Prostate gland (tissue), 2 donors: ENCODE measurements around the gene A1CF. TPM values are rescaled to one million over a fixed set of nuclear protein-coding genes. Genes with fewer than 3 reads are reported as not detected.
"Not testable (repeated sequence)": the region's sequence is repeated elsewhere in the genome, so short reads cannot be mapped to it uniquely, and the experiment has no call there.

Experiments used
- DNase-seq: peaks from one replicate; pipeline ENCODE4 v3.0.0-alpha.2; 2019; ENCODE audit warnings: low spot score
- H3K27ac ChIP-seq, 2 donors: fragments of 200-600 bp; sonication (generic); 2 replicates each; pipeline ENCODE4 v1.5.1; 2017 to 2019
- H3K27me3 ChIP-seq: fragments of 200-600 bp; sonication (generic); replicated peaks from 2 replicates; pipeline ENCODE4 v1.5.1; 2019; ENCODE audit not compliant: insufficient read depth
- H3K36me3 ChIP-seq, 2 donors: fragments of 200-600 bp; sonication (generic); 1 replicate in 1 of 2; 2 replicates in 1 of 2; pipeline versions ENCODE4 v1.5.1 to v1.8.1; 2017 to 2019
- H3K4me1 ChIP-seq: fragments of 200-600 bp; sonication (generic); replicated peaks from 2 replicates; pipeline ENCODE4 v1.5.1; 2019
- H3K4me3 ChIP-seq, 2 donors: fragments of 200-600 bp; sonication (generic); 2 replicates each; pipeline ENCODE4 v1.5.1; 2017 to 2019
- H3K9me3 ChIP-seq: fragments of 200-600 bp; sonication (generic); 2 replicates; pipeline ENCODE4 v1.5.1; 2017
- POLR2A ChIP-seq: fragments of 450-650 bp; IDR thresholded peaks from one replicate; pipeline ENCODE4 v1.6.1; 2016; ENCODE audit warnings: antibody characterized with exemption, mild to moderate bottlenecking
- POLR2AphosphoS5 ChIP-seq: sonication (generic); formaldehyde crosslinking; IDR thresholded peaks from one replicate; pipeline ENCODE4 v1.6.1; 2017; ENCODE audit warnings: antibody characterized with exemption
- WGBS: methylation state at CpG from one replicate; pipeline ENCODE4 v1.1.5; 2018; 5-methylcytosine and 5-hydroxymethylcytosine counted together
- intact Hi-C: fragments of 100-400 bp; cut with DNase I; formaldehyde crosslinking; loops from one replicate; pipeline ENCODE4 v1.14.2; 2022
- total RNA-seq, 2 donors: library from RNA; depleted of rRNA; stranded (reverse); fragments of >200 nt; gene quantifications; one replicate each; pipeline ENCODE4 v1.1.0, GENCODE V29; 2016
- TF ChIP-seq, protein P1 (sequence below), 4 experiments: fragments of 200-600 bp in 2 of 4; fragments of 450-650 bp in 2 of 4; sonication (generic) in 2 of 4; IDR thresholded peaks; 1 replicate in 3 of 4; 2 replicates in 1 of 4; pipeline ENCODE4 v1.5.1; 2016 to 2019; ENCODE audit warnings: antibody characterized with exemption in 4 of 4, mild to moderate bottlenecking in 2 of 4, moderate library complexity in 2 of 4

A1CF gene
- total RNA-seq, 2 donors from 2014 or later: not detected

DNA sequence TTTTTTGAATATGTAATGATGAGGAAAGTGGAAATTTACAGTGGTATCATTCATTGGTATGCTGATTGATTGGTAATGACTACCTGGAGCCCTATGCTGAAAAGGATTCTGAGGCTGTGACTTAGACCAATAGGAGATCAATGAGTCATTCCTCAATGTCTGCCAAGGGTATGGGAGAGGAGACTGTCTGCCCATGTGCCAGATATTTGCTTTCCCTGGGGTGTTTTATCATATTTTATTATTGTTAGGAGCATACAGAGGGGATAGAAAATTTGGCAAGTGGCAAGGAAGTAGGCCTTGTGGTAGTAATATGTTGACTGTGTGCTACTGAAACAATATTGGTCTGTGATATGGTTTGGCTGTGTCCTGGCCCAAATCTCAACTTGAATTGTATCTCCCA is 90.9 kb downstream of the A1CF start:
- Histone ChIP-seq H3K4me1 (no peaks in the 10 kb centered on the region), H3K4me3 (no peak overlapping the region), H3K27ac (no peak overlapping the region), H3K9me3 (no peaks in the 10 kb centered on the region), H3K36me3 (no peaks in the 10 kb centered on the region), H3K27me3 (no peaks in the 10 kb centered on the region)
- DNase-seq: no peak
- intact Hi-C loops: no loop called here
- TF ChIP-seq POLR2AphosphoS5 (no peak), POLR2A (no peak)
- TF ChIP-seq, protein P1, sequence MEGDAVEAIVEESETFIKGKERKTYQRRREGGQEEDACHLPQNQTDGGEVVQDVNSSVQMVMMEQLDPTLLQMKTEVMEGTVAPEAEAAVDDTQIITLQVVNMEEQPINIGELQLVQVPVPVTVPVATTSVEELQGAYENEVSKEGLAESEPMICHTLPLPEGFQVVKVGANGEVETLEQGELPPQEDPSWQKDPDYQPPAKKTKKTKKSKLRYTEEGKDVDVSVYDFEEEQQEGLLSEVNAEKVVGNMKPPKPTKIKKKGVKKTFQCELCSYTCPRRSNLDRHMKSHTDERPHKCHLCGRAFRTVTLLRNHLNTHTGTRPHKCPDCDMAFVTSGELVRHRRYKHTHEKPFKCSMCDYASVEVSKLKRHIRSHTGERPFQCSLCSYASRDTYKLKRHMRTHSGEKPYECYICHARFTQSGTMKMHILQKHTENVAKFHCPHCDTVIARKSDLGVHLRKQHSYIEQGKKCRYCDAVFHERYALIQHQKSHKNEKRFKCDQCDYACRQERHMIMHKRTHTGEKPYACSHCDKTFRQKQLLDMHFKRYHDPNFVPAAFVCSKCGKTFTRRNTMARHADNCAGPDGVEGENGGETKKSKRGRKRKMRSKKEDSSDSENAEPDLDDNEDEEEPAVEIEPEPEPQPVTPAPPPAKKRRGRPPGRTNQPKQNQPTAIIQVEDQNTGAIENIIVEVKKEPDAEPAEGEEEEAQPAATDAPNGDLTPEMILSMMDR (IDR thresholded peaks at IDR 0.05): no peak

DNA sequence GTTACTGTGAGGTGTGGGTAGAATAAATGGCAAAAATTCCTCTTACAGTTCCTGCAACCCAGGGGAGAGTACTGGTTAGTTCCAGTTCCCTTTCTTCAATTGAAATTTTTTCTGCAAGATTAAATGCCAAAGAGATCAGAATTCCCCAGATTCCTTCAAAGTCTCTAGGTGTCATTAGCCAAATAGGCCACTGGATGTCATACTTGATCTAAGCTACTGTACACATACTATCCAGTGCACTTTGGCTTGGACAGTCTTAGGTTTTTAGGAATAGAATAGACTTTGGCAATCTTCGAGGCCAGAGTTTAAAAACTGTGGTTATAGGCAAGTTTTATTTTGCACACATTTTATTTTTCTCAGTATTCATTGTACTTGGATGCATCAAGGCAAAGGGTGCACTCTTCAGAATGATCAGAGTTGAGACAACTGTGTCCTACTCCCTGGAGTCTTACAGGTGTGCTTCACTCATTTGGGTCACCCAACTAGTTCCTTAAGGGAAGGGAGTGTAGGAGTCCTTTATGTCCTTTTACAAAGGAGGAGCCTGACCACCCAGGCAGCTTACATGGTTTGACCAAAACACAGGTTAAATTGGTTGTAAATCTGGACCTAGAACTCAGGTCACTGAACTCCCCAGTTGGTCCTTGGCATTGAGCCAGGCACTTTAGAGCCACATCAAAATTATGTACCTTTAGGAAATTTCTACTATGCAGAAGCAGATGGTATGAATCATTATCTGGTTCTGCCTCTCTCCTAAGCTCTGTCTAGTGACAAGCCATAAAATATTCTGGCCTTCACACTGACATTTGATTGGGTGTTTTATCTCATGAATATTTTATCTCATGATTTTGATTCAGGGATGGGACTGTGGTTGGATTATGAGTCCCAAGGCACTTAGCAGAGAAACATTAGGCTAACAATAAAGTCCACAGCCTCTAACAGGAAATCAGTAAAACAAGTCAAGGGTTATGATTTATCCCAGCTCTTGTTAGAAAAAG is 96.2 kb downstream of the A1CF start:
- no peak overlapping the region for H3K4me3 ChIP-seq
- no peaks in the 10 kb centered on the region for H3K4me1 ChIP-seq
- no peaks in the 10 kb centered on the region for H3K36me3 ChIP-seq
- TF ChIP-seq POLR2A: no peak
- TF ChIP-seq, protein P1 (IDR thresholded peaks at IDR 0.05): peak in 1 of 4 experiments; percentile 13
- no peak for DNase-seq
- intact Hi-C loops: no loop called here
- WGBS: 45% methylated on average over 1 of the region's 1 CpG
- no peak overlapping the region for H3K27ac ChIP-seq
- no peaks in the 10 kb centered on the region for H3K27me3 ChIP-seq
- no peaks in the 10 kb centered on the region for H3K9me3 ChIP-seq

DNA sequence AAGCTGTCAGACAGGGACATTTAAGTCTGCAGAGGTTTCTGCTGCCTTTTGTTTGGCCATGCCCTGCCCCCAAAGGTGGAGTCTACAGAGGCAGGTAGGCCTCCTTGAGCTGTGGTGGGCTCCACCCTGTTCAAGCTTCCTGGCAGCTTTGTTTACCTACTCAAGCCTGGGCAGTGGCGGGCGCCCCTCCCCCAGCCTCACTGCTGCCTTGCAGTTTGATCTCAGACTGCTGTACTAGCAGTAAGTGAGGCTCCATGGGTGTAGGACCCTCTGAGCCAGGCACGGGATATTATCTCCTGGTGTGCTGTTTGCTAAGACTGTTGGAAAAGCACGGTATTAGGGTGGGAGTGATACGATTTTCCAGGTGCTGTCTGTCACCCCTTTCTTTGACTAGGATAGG is 97.5 kb downstream of the A1CF start:
- intact Hi-C loops, H3K4me3 ChIP-seq, H3K27ac ChIP-seq, H3K9me3 ChIP-seq, H3K4me1 ChIP-seq, H3K36me3 ChIP-seq, DNase-seq, H3K27me3 ChIP-seq: not testable (repeated sequence)
- WGBS: 51% methylated on average over 5 of the region's 5 CpGs

DNA sequence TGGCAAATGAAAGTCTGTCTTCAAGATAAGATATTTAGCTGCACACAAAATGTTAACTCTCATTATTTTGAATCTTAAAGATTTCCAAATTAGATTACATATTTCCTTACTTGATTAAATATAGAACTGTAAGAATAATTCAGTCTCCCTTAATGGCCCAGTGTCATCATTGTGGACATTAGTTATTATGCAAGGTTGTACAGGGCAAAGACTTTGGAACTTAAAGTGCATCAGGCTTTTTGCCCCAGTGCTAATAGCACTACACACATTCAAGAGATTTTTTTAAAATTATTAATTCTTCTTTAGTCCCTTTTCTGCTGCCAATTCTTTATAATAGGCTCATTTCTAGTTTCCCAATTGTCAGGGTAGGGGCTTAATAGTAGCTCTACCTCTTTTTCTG is 103.4 kb downstream of the A1CF start:
- intact Hi-C loops, DNase-seq, H3K9me3 ChIP-seq, H3K4me1 ChIP-seq, H3K27me3 ChIP-seq, H3K36me3 ChIP-seq, H3K4me3 ChIP-seq, H3K27ac ChIP-seq: not testable (repeated sequence)

DNA sequence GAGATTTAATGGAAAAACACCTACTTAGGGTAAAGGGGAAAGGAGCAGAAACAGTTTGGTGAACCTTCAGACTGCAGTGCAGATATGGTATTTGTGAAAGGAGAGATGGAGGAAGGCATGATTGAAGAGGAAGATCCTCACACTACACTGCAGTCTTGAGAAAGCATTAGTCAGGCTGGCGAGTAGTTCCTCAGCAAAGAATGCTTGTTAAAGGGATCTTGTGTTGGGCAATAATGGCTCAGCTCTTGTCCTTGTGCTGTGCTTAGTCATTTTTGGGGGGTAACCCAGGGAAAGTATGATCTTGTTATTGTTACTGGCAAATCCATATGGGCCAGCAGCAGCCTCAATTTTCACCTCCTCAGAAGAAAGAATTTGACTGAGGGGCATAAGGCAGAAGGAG is 105.4 kb downstream of the A1CF start:
- 64% methylated on average over 1 of the region's 1 CpG for WGBS
- DNase-seq, H3K36me3 ChIP-seq, H3K9me3 ChIP-seq, H3K27ac ChIP-seq, H3K27me3 ChIP-seq, H3K4me3 ChIP-seq, intact Hi-C loops, H3K4me1 ChIP-seq: not testable (repeated sequence)

DNA sequence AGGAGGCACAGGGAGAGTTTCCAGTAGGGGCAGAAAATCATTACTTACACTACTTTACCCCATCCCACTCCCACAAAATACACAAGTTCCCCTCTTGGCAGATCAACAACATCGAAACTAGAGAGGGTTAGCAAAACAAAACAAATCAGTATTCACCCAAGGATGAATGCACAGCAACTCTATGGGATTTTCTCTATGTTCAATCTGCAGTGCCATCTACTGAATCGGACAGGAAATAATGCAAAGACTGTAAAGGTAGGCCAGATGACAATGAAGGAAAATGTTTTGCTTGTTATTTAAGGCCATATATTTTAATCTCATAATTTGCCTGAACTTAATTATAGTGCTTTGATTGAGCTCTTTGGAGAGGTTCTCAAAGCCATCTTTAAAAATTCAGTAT is 110.6 kb downstream of the A1CF start:
- not testable (repeated sequence) for DNase-seq
- WGBS: 41% methylated on average over 2 of the region's 2 CpGs

DNA sequence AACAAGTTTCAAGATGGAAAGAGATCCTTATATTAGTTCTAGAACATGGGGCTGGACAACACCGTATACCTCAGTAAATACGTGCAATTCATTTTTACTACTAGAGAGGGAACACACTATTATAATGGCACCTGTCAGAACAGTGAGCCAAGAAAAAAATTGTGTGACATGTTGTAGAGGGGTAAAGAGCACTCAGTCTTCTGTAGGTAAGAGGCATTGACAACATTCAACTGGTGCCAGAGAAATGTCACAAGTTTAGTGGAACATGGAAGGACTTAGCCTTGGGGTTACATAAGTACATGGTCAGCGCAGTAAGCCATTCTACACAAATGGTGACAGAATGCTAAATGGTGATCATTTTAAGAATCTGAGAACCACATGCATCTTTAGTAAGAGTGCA is 113.4 kb downstream of the A1CF start:
- DNase-seq, H3K36me3 ChIP-seq, H3K4me3 ChIP-seq, H3K27me3 ChIP-seq, H3K27ac ChIP-seq, intact Hi-C loops, H3K4me1 ChIP-seq, H3K9me3 ChIP-seq: not testable (repeated sequence)
- WGBS: 90% methylated on average over 2 of the region's 3 CpGs

More for the DNA sequence above, 110.6 kb downstream of the A1CF start:
- intact Hi-C loops, H3K9me3 ChIP-seq, H3K27ac ChIP-seq, H3K4me3 ChIP-seq, H3K27me3 ChIP-seq, H3K36me3 ChIP-seq, H3K4me1 ChIP-seq: not testable (repeated sequence)

DNA sequence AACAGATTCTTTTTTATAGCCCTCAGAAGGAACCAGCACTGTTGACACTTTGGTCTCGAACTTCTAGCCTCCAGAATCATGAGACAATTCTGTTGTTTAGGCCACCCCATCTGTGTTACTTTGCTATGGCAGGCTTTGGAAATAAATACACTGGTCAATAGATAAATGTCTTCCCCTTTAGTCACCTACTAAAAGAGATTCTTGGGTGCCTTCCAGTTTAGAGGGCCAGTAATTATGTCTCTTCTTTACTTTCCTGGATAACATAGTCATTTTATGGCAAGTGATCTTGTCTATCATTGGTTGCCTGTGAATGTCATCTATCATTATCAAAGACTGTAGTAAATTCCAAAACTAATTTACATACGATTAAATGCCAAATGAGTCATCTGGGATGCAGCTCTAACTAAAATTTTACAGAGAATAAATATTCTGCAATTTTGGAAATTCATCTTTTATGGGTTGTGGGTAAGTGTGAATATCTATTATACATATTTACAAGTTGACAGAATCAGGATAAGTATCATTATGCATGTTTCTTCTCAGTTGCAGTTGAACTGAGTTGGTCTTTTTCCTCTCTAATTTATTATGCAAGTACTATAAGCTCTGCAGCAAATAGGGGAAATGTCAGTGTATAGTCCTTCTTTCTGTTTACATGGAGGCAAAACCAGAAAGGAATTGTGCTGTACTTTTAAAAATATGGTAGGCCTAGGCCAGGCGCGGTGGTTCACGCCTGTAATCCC is 118.5 kb downstream of the A1CF start:
- H3K36me3 ChIP-seq, H3K27me3 ChIP-seq, intact Hi-C loops, H3K4me3 ChIP-seq, DNase-seq, H3K9me3 ChIP-seq, H3K27ac ChIP-seq, H3K4me1 ChIP-seq: not testable (repeated sequence)
- 86% methylated on average over 4 of the region's 5 CpGs for WGBS
